NT2/D1 (cell line): ENCODE data around the gene SLC39A11.

Experiments used
- DNase-seq: peaks from one replicate; pipeline ENCODE4 v3.0.0-alpha.2; 2011; ENCODE audit warnings: low read depth, low spot score
- H3K27me3 ChIP-seq: 2 replicates; pipeline ENCODE4 v1.6.0; 2011; ENCODE audit warnings: mild to moderate bottlenecking; ENCODE audit not compliant: insufficient read length, insufficient read depth
- H3K36me3 ChIP-seq: 2 replicates; pipeline ENCODE4 v1.6.1; 2011; ENCODE audit warnings: mild to moderate bottlenecking, low read length, mixed read lengths; ENCODE audit not compliant: insufficient read depth, insufficient read length
- H3K4me1 ChIP-seq: 2 replicates; pipeline ENCODE4 v1.5.1; 2011; ENCODE audit not compliant: insufficient read depth, insufficient read length
- H3K4me3 ChIP-seq: 2 replicates; pipeline ENCODE4 v1.5.1; 2011; ENCODE audit warnings: low read depth; ENCODE audit not compliant: insufficient read length
- H3K9ac ChIP-seq: 2 replicates; pipeline ENCODE4 v1.6.0; 2011; ENCODE audit warnings: low read depth; ENCODE audit not compliant: insufficient read length
- H3K9me3 ChIP-seq: 2 replicates; pipeline ENCODE4 v1.5.1; 2011; ENCODE audit warnings: mild to moderate bottlenecking, low read length; ENCODE audit not compliant: insufficient read depth
- SUZ12 ChIP-seq: IDR thresholded peaks from 2 replicates; pipeline ENCODE4 v1.6.1; 2011; ENCODE audit not compliant: insufficient read length, insufficient read depth; ENCODE audit errors: extremely low read depth
- YY1 ChIP-seq: IDR thresholded peaks from 2 replicates; pipeline ENCODE4 v1.6.1; 2011; ENCODE audit not compliant: insufficient read length, insufficient read depth
- ZNF274 ChIP-seq: IDR thresholded peaks from 2 replicates; pipeline ENCODE4 v1.6.1; 2011; ENCODE audit warnings: mild to moderate bottlenecking, low read depth, low read length

SLC39A11 gene

GRCh38 chr17:72696156-72696555 lies 396.3 kb downstream of the SLC39A11 start:
- DNase-seq = no peak

GRCh38 chr17:72693956-72694355 lies 398.5 kb downstream of the SLC39A11 start:
- no peak overlapping the region for H3K9ac ChIP-seq
- TF ChIP-seq ZNF274 = no peak
- TF ChIP-seq SUZ12 = no peak
- TF ChIP-seq YY1 = no peak
- H3K9me3 ChIP-seq = no peaks in the 10 kb centered on the region
- no peak overlapping the region for H3K4me3 ChIP-seq
- DNase-seq = no peak
- no peaks in the 10 kb centered on the region for H3K27me3 ChIP-seq
- H3K36me3 ChIP-seq = no peaks in the 10 kb centered on the region
- H3K4me1 ChIP-seq = no peaks in the 10 kb centered on the region

More at GRCh38 chr17:72696156-72696555, 396.3 kb downstream of the SLC39A11 start:
- no peak for TF ChIP-seq SUZ12
- TF ChIP-seq ZNF274 = no peak
- no peak for TF ChIP-seq YY1
- no peak overlapping the region for H3K9ac ChIP-seq
- no peaks in the 10 kb centered on the region for H3K27me3 ChIP-seq
- H3K36me3 ChIP-seq = no peaks in the 10 kb centered on the region
- H3K4me3 ChIP-seq = no peak overlapping the region
- H3K4me1 ChIP-seq = peaks cover 3% of the 10 kb centered on the region
- H3K9me3 ChIP-seq = no peaks in the 10 kb centered on the region

GRCh38 chr17:72693151-72693878 lies 399.2 kb downstream of the SLC39A11 start:
- no peaks in the 10 kb centered on the region for H3K4me1 ChIP-seq

GRCh38 chr17:72692676-72693075 lies 399.8 kb downstream of the SLC39A11 start:
- Histone ChIP-seq H3K36me3 (no peaks in the 10 kb centered on the region), H3K9me3 (no peaks in the 10 kb centered on the region), H3K27me3 (no peaks in the 10 kb centered on the region), H3K4me1 (no peaks in the 10 kb centered on the region), H3K4me3 (no peak overlapping the region), H3K9ac (no peak overlapping the region)
- no peak for DNase-seq
- TF ChIP-seq ZNF274 = no peak
- no peak for TF ChIP-seq SUZ12
- no peak for TF ChIP-seq YY1

More at GRCh38 chr17:72693151-72693878, 399.2 kb downstream of the SLC39A11 start:
- no peak for TF ChIP-seq YY1
- TF ChIP-seq SUZ12 = no peak
- TF ChIP-seq ZNF274 = no peak
- no peak overlapping the region for H3K9ac ChIP-seq
- no peak overlapping the region for H3K4me3 ChIP-seq
- DNase-seq = no peak
- no peaks in the 10 kb centered on the region for H3K27me3 ChIP-seq
- H3K36me3 ChIP-seq = no peaks in the 10 kb centered on the region
- H3K9me3 ChIP-seq = no peaks in the 10 kb centered on the region

- H3K4me1 ChIP-seq = no peaks in the 10 kb centered on the region
- TF ChIP-seq ZNF274 = no peak
- TF ChIP-seq YY1 = no peak
- TF ChIP-seq SUZ12 = no peak
- no peak overlapping the region for H3K4me3 ChIP-seq
- no peaks in the 10 kb centered on the region for H3K9me3 ChIP-seq
- no peaks in the 10 kb centered on the region for H3K27me3 ChIP-seq
- no peaks in the 10 kb centered on the region for H3K36me3 ChIP-seq
- no peak for DNase-seq
- H3K9ac ChIP-seq = no peak overlapping the region
Observed at GRCh38 chr17:72691586-72691985, 400.9 kb downstream of the SLC39A11 start.

GRCh38 chr17:72691017-72691416 lies 401.5 kb downstream of the SLC39A11 start:
- no peak for DNase-seq
- no peaks in the 10 kb centered on the region for H3K27me3 ChIP-seq
- no peaks in the 10 kb centered on the region for H3K36me3 ChIP-seq
- H3K4me3 ChIP-seq = no peak overlapping the region
- peaks cover 2% of the 10 kb centered on the region for H3K4me1 ChIP-seq
- no peaks in the 10 kb centered on the region for H3K9me3 ChIP-seq
- TF ChIP-seq ZNF274 = no peak
- no peak for TF ChIP-seq SUZ12
- TF ChIP-seq YY1 = no peak
- H3K9ac ChIP-seq = no peak overlapping the region

- no peaks in the 10 kb centered on the region for H3K36me3 ChIP-seq
- H3K9ac ChIP-seq = no peak overlapping the region
- H3K4me3 ChIP-seq = no peak overlapping the region
- no peaks in the 10 kb centered on the region for H3K27me3 ChIP-seq
- H3K4me1 ChIP-seq = peaks cover 8% of the 10 kb centered on the region
- no peaks in the 10 kb centered on the region for H3K9me3 ChIP-seq
- no peak for DNase-seq
- TF ChIP-seq ZNF274 = no peak
- TF ChIP-seq YY1 = no peak
- TF ChIP-seq SUZ12 = no peak
Observed at GRCh38 chr17:72687886-72688285, 404.6 kb downstream of the SLC39A11 start.
